GM18909 (cell line): Measurements from ENCODE around the gene PHACTR1.
"Not testable (repeated sequence)": the region's sequence is repeated elsewhere in the genome, so short reads cannot be mapped to it uniquely, and the experiment has no call there.

Experiments used
- ATAC-seq: cut with Tn5 transposase; IDR thresholded peaks from one replicate; pipeline ENCODE4 v1.9.1; 2021; ENCODE audit warnings: mild to moderate bottlenecking; ENCODE audit not compliant: unreplicated experiment, poor library complexity

PHACTR1 gene

GRCh38 chr6:12716298-12716916, at the start of gene PHACTR1:
PHACTR1 (plus strand) TSS chr6:12716767.
- ATAC-seq: no peak

GRCh38 chr6:12666886-12667285, 49.7 kb upstream of the PHACTR1 start:
- ATAC-seq: no peak

GRCh38 chr6:12675931-12676330, 40.6 kb upstream of the PHACTR1 start:
- ATAC-seq: no peak

GRCh38 chr6:12679341-12679740, 37.2 kb upstream of the PHACTR1 start:
- ATAC-seq: no peak

- ATAC-seq: no peak
Observed at GRCh38 chr6:12693122-12693521, 23.4 kb upstream of the PHACTR1 start.

GRCh38 chr6:12698298-12698697, 18.3 kb upstream of the PHACTR1 start:
- ATAC-seq: no peak

- no peak for ATAC-seq
Observed at GRCh38 chr6:12704946-12705345, 11.6 kb upstream of the PHACTR1 start.

- no peak for ATAC-seq
Observed at GRCh38 chr6:12709116-12709515, 7.5 kb upstream of the PHACTR1 start.

- no peak for ATAC-seq
Observed at GRCh38 chr6:12709556-12710232, 6.9 kb upstream of the PHACTR1 start.

GRCh38 chr6:12710921-12711320, 5.6 kb upstream of the PHACTR1 start:
- no peak for ATAC-seq

- no peak for ATAC-seq
Observed at GRCh38 chr6:12714022-12714421, 2.5 kb upstream of the PHACTR1 start.

- no peak for ATAC-seq
Observed at GRCh38 chr6:12715437-12715836, 1.1 kb upstream of the PHACTR1 start.

GRCh38 chr6:12717356-12717755, 789 bp downstream of the PHACTR1 start:
- ATAC-seq: no peak

- no peak for ATAC-seq
Observed at GRCh38 chr6:12718015-12718414, 1.4 kb downstream of the PHACTR1 start.

- ATAC-seq: no peak
Observed at GRCh38 chr6:12719017-12719416, 2.5 kb downstream of the PHACTR1 start.

- ATAC-seq: no peak
Observed at GRCh38 chr6:12720310-12720709, 3.7 kb downstream of the PHACTR1 start.

- ATAC-seq: no peak
Observed at GRCh38 chr6:12725263-12725662, 8.7 kb downstream of the PHACTR1 start.

GRCh38 chr6:12729467-12729866, 12.9 kb downstream of the PHACTR1 start:
- no peak for ATAC-seq

- not testable (repeated sequence) for ATAC-seq
Observed at GRCh38 chr6:12730809-12731208, 14.2 kb downstream of the PHACTR1 start.

GRCh38 chr6:12733876-12734275, 17.3 kb downstream of the PHACTR1 start:
- no peak for ATAC-seq

- ATAC-seq: no peak
Observed at GRCh38 chr6:12735786-12736185, 19.2 kb downstream of the PHACTR1 start.

GRCh38 chr6:12748411-12748810, 31.8 kb downstream of the PHACTR1 start:
- ATAC-seq: no peak
